SK-N-SH (cell line): Measurements from ENCODE around the gene SH3TC1. TPM values are rescaled to one million over a fixed set of nuclear protein-coding genes. Genes with fewer than 3 reads are reported as not detected.

Source experiments
- CTCF ChIA-PET: fragments of 300-600, 350-600 bp; formaldehyde crosslinking; extraction: SDS; loops from one replicate; lab custom pipeline; 2021; lab: Yijun Ruan, JAX
- POLR2A ChIA-PET: fragments of 350-600 bp; sonication (Branson Sonifier 250); formaldehyde crosslinking; extraction: SDS; loops from one replicate; lab custom pipeline; 2020; ENCODE audit warnings: antibody characterized with exemption, inconsistent platforms; lab: Yijun Ruan, JAX
- DNase-seq: peaks from one replicate; pipeline ENCODE4 v3.0.0; 2012
- H2AFZ ChIP-seq: fragments of 200-600 bp; sonication (generic); 2 replicates; pipeline ENCODE4 v1.8.1; 2016; ENCODE audit warnings: antibody characterized with exemption, mild to moderate bottlenecking, low read depth
- H3F3A ChIP-seq: fragments of 200-600 bp; sonication (generic); replicated peaks from 2 replicates; pipeline ENCODE3; 2016; ENCODE audit warnings: antibody characterized with exemption, mild to moderate bottlenecking; ENCODE audit not compliant: insufficient read depth
- H3K27ac ChIP-seq, 2 experiments: fragments of 200-500 bp in 1 of 2; fragments of 200-600 bp in 1 of 2; sonication (Bioruptor generic) in 1 of 2; sonication (generic), shearing (Covaris generic) in 1 of 2; 2 replicates each; pipeline versions ENCODE4 v1.5.1 to v1.6.1; 2014 to 2016; ENCODE audit warnings: low read depth in 2 of 2, inconsistent platforms in 1 of 2, low read length in 1 of 2, mild to moderate bottlenecking in 1 of 2, mixed read lengths in 1 of 2
- H3K27me3 ChIP-seq: fragments of 200-600 bp; sonication (generic), shearing (Covaris generic); 2 replicates; pipeline ENCODE4 v1.6.1; 2016; ENCODE audit warnings: mixed run types; ENCODE audit not compliant: insufficient read depth
- H3K36me3 ChIP-seq, 2 experiments: fragments of 200-500 bp in 1 of 2; fragments of 200-600 bp in 1 of 2; sonication (Bioruptor generic) in 1 of 2; sonication (generic) in 1 of 2; replicated peaks in 1 of 2; 2 replicates each; pipeline versions ENCODE3 to v1.5.1; 2014 to 2016; ENCODE audit warnings: low read length in 1 of 2, mild to moderate bottlenecking in 1 of 2; ENCODE audit not compliant: insufficient read depth in 2 of 2, control insufficient read depth in 1 of 2
- H3K4me1 ChIP-seq, 2 experiments: fragments of 200-500 bp in 1 of 2; fragments of 200-600 bp in 1 of 2; sonication (Bioruptor generic) in 1 of 2; sonication (generic), shearing (Covaris generic) in 1 of 2; 2 replicates each; pipeline versions ENCODE4 v1.5.1 to v1.6.1; 2014 to 2016; ENCODE audit warnings: low read depth in 1 of 2, low read length in 1 of 2, mixed run types in 1 of 2; ENCODE audit not compliant: insufficient read depth in 2 of 2, control insufficient read depth in 1 of 2
- H3K4me2 ChIP-seq: fragments of 200-600 bp; sonication (generic), shearing (Covaris generic); 2 replicates; pipeline ENCODE4 v1.6.1; 2017; ENCODE audit warnings: mixed run types
- H3K4me3 ChIP-seq, 2 experiments: fragments of 200-500 bp in 1 of 2; fragments of 200-600 bp in 1 of 2; sonication (Bioruptor generic) in 1 of 2; sonication (generic), shearing (Covaris generic) in 1 of 2; 2 replicates each; pipeline versions ENCODE4 v1.5.1 to v1.8.1; 2014 to 2016; ENCODE audit warnings: low read depth in 2 of 2, inconsistent platforms in 1 of 2, low read length in 1 of 2, mild to moderate bottlenecking in 1 of 2, mixed read lengths in 1 of 2, moderate library complexity in 1 of 2
- H3K79me2 ChIP-seq: fragments of 200-600 bp; sonication (generic); 2 replicates; pipeline ENCODE4 v1.8.1; 2017; ENCODE audit warnings: mild to moderate bottlenecking; ENCODE audit not compliant: insufficient read depth
- H3K9ac ChIP-seq: fragments of 200-600 bp; sonication (generic); 2 replicates; pipeline ENCODE4 v1.6.1; 2017; ENCODE audit warnings: mixed run types
- H3K9me2 ChIP-seq: fragments of 200-600 bp; sonication (generic); 2 replicates; pipeline ENCODE4 v1.6.1; 2017; ENCODE audit warnings: mixed run types
- H3K9me3 ChIP-seq: fragments of 200-600 bp; sonication (generic); 2 replicates; pipeline ENCODE4 v1.6.1; 2017; ENCODE audit warnings: mixed run types, mild to moderate bottlenecking, moderate library complexity
- H4K20me1 ChIP-seq: fragments of 200-600 bp; sonication (generic); 2 replicates; pipeline ENCODE4 v1.6.1; 2017; ENCODE audit warnings: mild to moderate bottlenecking, mixed run types; ENCODE audit not compliant: insufficient read depth
- EZH2phosphoT487 ChIP-seq: fragments of 200-600 bp; sonication (generic); IDR thresholded peaks from 2 replicates; pipeline ENCODE4 v1.6.1; 2017; ENCODE audit warnings: low read depth, mixed run types, mild to moderate bottlenecking, antibody characterized with exemption, moderate library complexity, borderline replicate concordance
- FOXJ3 ChIP-seq: sonication (generic); formaldehyde crosslinking; IDR thresholded peaks from 2 replicates; pipeline ENCODE4 v1.5.1; 2020; ENCODE audit warnings: mild to moderate bottlenecking, missing genetic modification reagents
- GATA2 ChIP-seq: sonication (generic); formaldehyde crosslinking; IDR thresholded peaks from 2 replicates; pipeline ENCODE4 v1.5.0; 2020; ENCODE audit warnings: mild to moderate bottlenecking, missing genetic modification reagents
- JUND ChIP-seq: IDR thresholded peaks from 2 replicates; pipeline ENCODE4 v1.4.0; 2012
- MEF2A ChIP-seq: IDR thresholded peaks from 2 replicates; pipeline ENCODE4 v1.4.0; 2012; ENCODE audit warnings: low read depth, borderline replicate concordance
- NRF1 ChIP-seq: IDR thresholded peaks from 2 replicates; pipeline ENCODE4 v1.6.1; 2012; ENCODE audit warnings: low read depth, mild to moderate bottlenecking, low read length
- RAD21 ChIP-seq: IDR thresholded peaks from 2 replicates; pipeline ENCODE4 v1.6.1; 2012; ENCODE audit warnings: mild to moderate bottlenecking, low read length
- RXRA ChIP-seq: IDR thresholded peaks from 2 replicates; pipeline ENCODE4 v1.4.0; 2012; ENCODE audit warnings: low read depth, mild to moderate bottlenecking, borderline replicate concordance
- SIN3A ChIP-seq: IDR thresholded peaks from 2 replicates; pipeline ENCODE4 v1.6.1; 2012; ENCODE audit warnings: low read depth, mild to moderate bottlenecking, low read length, moderate library complexity, borderline replicate concordance
- SMC3 ChIP-seq: IDR thresholded peaks from 2 replicates; pipeline ENCODE4 v1.6.1; 2012; ENCODE audit warnings: low read depth, low read length, improper control_type of control experiment
- TCF12 ChIP-seq: IDR thresholded peaks from 2 replicates; pipeline ENCODE4 v1.4.0; 2012
- TEAD4 ChIP-seq: IDR thresholded peaks from 2 replicates; pipeline ENCODE4 v1.4.0; 2012; ENCODE audit warnings: mild to moderate bottlenecking, borderline replicate concordance; ENCODE audit not compliant: insufficient read depth
- YY1 ChIP-seq: IDR thresholded peaks from 2 replicates; pipeline ENCODE4 v1.4.0; 2012; ENCODE audit warnings: low read depth, mild to moderate bottlenecking
- WGBS: methylation state at CpG from one replicate; pipeline ENCODE4 v1.1.6; 2017; ENCODE audit warnings: low lambda C conversion rate; 5-methylcytosine and 5-hydroxymethylcytosine counted together
- polyA plus RNA-seq, 3 experiments: library from polyadenylated mRNA; depleted of rRNA; stranded (reverse); fragments of >200 nt; gene quantifications; 2 replicates each; pipeline ENCODE4 v1.2.3, GENCODE V29; 2012
- TF ChIP-seq, protein P1 (sequence below): IDR thresholded peaks from 2 replicates; pipeline ENCODE4 v1.4.0; 2012; ENCODE audit warnings: low read depth, borderline replicate concordance
- TF ChIP-seq, protein P2 (sequence below): fragments of 150-350 bp; IDR thresholded peaks from 2 replicates; pipeline ENCODE4 v1.6.1; 2016; ENCODE audit warnings: mild to moderate bottlenecking, low read depth, low read length
- TF ChIP-seq, protein P3 (sequence below): IDR thresholded peaks from 2 replicates; pipeline ENCODE4; 2012
- TF ChIP-seq, protein P4 (sequence below): IDR thresholded peaks from 2 replicates; pipeline ENCODE4 v1.4.0; 2012; ENCODE audit warnings: low read depth
- TF ChIP-seq, protein P5 (sequence below): IDR thresholded peaks from 2 replicates; pipeline ENCODE4 v1.4.0; 2012; ENCODE audit warnings: low read depth, borderline replicate concordance

Gene SH3TC1
- polyA plus RNA-seq, 1 of the 3 experiments (the other 2 are of a cell fraction) = 2.7 TPM

DNA sequence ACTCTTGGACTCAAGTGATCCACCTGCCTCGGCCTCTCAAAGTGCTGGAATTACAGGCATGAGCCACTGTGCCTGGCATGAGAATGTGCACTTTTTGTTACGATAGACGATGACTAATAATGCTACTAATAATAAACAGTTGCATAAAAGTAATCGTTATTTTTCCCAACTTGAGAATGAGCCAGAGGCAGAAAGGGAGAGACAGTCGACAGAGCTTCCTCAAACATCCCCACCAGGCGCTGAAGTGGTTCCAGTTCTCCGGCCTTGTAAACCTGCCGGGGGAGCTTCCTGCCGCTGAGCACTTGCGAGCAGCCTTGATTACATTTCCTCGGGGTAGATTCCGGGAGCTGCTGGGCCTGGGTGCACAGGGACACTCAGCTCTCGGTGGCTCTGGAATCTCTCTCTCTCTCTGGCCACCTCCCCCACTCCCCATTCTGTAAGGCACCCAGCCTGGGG lies 61.6 kb downstream of the SH3TC1 start:
- Histone ChIP-seq H3K9me2 (no peaks in the 10 kb centered on the region), H3K4me2 (no peak overlapping the region), H3K4me1 (peaks cover 5 to 24% of the 10 kb centered on the region in 2 experiments; a peak in 1 of 4 replicates), H3F3A (no peaks in the 10 kb centered on the region), H3K27ac (peak overlapping the region in 1 of 2 experiments; percentile 29; a peak in 1 of 4 replicates), H3K9me3 (no peaks in the 10 kb centered on the region), H4K20me1 (no peaks in the 10 kb centered on the region), H3K9ac (no peak overlapping the region), H3K36me3 (no peaks in the 10 kb centered on the region), H3K79me2 (no peaks in the 10 kb centered on the region), H2AFZ (no peak overlapping the region), H3K4me3 (no peak overlapping the region), H3K27me3 (no peaks in the 10 kb centered on the region)
- peak; percentile 74 for DNase-seq
- no peak for TF ChIP-seq TEAD4
- TF ChIP-seq GATA2 (CRISPR knock-in tag) = no peak
- no peak for TF ChIP-seq JUND
- no peak for TF ChIP-seq TCF12
- TF ChIP-seq, protein P1, sequence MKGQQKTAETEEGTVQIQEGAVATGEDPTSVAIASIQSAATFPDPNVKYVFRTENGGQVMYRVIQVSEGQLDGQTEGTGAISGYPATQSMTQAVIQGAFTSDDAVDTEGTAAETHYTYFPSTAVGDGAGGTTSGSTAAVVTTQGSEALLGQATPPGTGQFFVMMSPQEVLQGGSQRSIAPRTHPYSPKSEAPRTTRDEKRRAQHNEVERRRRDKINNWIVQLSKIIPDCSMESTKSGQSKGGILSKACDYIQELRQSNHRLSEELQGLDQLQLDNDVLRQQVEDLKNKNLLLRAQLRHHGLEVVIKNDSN = no peak
- POLR2A ChIA-PET = no interaction called here
- CTCF ChIA-PET = interaction anchor here (1.0 to 1.6 kb wide), 4 partner anchors 18 to 87 kb away, joined by 3 to 5 read pairs (median 4); no protein-coding TSS in a partner anchor
- 43% methylated on average over 13 of the region's 13 CpGs for WGBS

DNA sequence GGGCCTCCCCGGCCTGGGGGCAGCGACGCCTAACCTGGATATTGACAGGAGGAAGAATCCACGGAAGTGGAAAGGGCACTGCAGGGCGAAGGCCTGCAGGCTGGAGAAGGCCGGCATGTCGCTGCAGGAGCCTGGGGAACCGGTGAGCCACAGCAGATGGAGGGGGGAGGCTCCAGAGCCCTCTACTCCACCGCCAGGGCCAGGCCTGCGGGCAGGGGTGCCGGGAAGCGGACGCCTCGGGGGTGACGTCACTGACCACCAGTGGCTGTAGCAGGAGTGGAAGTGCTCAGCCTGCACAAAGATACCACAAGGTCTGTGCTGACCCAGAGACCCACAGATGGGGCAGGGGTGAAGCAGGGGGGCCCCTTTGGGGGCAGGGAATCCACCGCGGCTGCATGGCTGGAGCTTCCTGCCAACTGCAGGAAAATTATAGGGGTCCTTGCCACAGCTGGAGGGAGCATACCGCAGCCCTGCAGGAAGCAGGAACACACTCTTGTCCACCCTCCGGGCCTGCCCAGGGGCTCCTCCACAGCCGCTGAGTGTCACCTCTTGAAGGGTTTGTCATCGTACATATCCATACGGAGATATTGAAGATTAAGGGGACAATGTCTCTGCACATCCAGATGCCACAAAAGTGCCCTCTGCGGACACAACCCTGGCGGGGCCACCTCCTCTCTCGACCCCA lies 62.9 kb downstream of the SH3TC1 start:
- TF ChIP-seq FOXJ3 (CRISPR knock-in tag) (no peak), RAD21 (no peak), NRF1 (no peak), YY1 (no peak), MEF2A (no peak), EZH2phosphoT487 (no peak), RXRA (no peak), SIN3A (no peak), TCF12 (no peak), SMC3 (no peak)
- TF ChIP-seq, protein P2, sequence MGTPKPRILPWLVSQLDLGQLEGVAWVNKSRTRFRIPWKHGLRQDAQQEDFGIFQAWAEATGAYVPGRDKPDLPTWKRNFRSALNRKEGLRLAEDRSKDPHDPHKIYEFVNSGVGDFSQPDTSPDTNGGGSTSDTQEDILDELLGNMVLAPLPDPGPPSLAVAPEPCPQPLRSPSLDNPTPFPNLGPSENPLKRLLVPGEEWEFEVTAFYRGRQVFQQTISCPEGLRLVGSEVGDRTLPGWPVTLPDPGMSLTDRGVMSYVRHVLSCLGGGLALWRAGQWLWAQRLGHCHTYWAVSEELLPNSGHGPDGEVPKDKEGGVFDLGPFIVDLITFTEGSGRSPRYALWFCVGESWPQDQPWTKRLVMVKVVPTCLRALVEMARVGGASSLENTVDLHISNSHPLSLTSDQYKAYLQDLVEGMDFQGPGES = no peak
- TF ChIP-seq, protein P3, sequence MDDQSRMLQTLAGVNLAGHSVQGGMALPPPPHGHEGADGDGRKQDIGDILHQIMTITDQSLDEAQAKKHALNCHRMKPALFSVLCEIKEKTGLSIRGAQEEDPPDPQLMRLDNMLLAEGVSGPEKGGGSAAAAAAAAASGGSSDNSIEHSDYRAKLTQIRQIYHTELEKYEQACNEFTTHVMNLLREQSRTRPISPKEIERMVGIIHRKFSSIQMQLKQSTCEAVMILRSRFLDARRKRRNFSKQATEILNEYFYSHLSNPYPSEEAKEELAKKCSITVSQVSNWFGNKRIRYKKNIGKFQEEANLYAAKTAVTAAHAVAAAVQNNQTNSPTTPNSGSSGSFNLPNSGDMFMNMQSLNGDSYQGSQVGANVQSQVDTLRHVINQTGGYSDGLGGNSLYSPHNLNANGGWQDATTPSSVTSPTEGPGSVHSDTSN = no peak
- TF ChIP-seq, protein P4, sequence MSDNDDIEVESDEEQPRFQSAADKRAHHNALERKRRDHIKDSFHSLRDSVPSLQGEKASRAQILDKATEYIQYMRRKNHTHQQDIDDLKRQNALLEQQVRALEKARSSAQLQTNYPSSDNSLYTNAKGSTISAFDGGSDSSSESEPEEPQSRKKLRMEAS = no peak
- TF ChIP-seq, protein P5, sequence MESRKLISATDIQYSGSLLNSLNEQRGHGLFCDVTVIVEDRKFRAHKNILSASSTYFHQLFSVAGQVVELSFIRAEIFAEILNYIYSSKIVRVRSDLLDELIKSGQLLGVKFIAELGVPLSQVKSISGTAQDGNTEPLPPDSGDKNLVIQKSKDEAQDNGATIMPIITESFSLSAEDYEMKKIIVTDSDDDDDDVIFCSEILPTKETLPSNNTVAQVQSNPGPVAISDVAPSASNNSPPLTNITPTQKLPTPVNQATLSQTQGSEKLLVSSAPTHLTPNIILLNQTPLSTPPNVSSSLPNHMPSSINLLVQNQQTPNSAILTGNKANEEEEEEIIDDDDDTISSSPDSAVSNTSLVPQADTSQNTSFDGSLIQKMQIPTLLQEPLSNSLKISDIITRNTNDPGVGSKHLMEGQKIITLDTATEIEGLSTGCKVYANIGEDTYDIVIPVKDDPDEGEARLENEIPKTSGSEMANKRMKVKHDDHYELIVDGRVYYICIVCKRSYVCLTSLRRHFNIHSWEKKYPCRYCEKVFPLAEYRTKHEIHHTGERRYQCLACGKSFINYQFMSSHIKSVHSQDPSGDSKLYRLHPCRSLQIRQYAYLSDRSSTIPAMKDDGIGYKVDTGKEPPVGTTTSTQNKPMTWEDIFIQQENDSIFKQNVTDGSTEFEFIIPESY = no peak
- TF ChIP-seq, all 33 proteins: peak for 0
- WGBS = 90% methylated on average over 15 of the region's 25 CpGs

More for the DNA sequence above, 62.9 kb downstream of the SH3TC1 start:
- ChIA-PET CTCF (interaction anchor here (1.0 to 1.8 kb wide), 3 partner anchors 20 to 86 kb away, joined by 3 to 5 read pairs (median 4); no protein-coding TSS in a partner anchor), POLR2A (no interaction called here)
- Histone ChIP-seq H3K79me2 (no peaks in the 10 kb centered on the region), H4K20me1 (no peaks in the 10 kb centered on the region), H3K36me3 (no peaks in the 10 kb centered on the region), H3F3A (no peaks in the 10 kb centered on the region), H3K27ac (no peak overlapping the region), H2AFZ (no peak overlapping the region), H3K9ac (no peak overlapping the region), H3K27me3 (no peaks in the 10 kb centered on the region), H3K4me2 (no peak overlapping the region), H3K4me3 (no peak overlapping the region), H3K9me3 (no peaks in the 10 kb centered on the region), H3K4me1 (peaks cover 5 to 29% of the 10 kb centered on the region in 2 experiments; a peak in 1 of 4 replicates), H3K9me2 (no peaks in the 10 kb centered on the region)
- no peak for DNase-seq
